Measurements from ENCODE around the gene LPCAT3.

- TF ChIP-seq, protein P1, sequence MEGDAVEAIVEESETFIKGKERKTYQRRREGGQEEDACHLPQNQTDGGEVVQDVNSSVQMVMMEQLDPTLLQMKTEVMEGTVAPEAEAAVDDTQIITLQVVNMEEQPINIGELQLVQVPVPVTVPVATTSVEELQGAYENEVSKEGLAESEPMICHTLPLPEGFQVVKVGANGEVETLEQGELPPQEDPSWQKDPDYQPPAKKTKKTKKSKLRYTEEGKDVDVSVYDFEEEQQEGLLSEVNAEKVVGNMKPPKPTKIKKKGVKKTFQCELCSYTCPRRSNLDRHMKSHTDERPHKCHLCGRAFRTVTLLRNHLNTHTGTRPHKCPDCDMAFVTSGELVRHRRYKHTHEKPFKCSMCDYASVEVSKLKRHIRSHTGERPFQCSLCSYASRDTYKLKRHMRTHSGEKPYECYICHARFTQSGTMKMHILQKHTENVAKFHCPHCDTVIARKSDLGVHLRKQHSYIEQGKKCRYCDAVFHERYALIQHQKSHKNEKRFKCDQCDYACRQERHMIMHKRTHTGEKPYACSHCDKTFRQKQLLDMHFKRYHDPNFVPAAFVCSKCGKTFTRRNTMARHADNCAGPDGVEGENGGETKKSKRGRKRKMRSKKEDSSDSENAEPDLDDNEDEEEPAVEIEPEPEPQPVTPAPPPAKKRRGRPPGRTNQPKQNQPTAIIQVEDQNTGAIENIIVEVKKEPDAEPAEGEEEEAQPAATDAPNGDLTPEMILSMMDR (IDR thresholded peaks at IDR 0.05): no peak
- TF ChIP-seq POLR2A (IDR thresholded peaks at IDR 0.05): no peak
Observed at GRCh38 chr12:7006639-7007038, 11.6 kb downstream of the LPCAT3 start.
